Right kidney (tissue), 1 donor: ENCODE data around the gene KCNA10.

ENCODE experiments used
- DNase-seq: peaks from one replicate; pipeline ENCODE4 v3.0.0-alpha.2; 2016

KCNA10 gene

GRCh38 chr1:110477041-110477440, 41.9 kb downstream of the KCNA10 start:
- DNase-seq, result no peak

- DNase-seq, result no peak
Observed at GRCh38 chr1:110476028-110476765, 42.8 kb downstream of the KCNA10 start.

- no peak for DNase-seq
Observed at GRCh38 chr1:110475362-110476027, 43.5 kb downstream of the KCNA10 start.

GRCh38 chr1:110474444-110474843, 44.5 kb downstream of the KCNA10 start:
- DNase-seq, result no peak

GRCh38 chr1:110472546-110472945, 46.4 kb downstream of the KCNA10 start:
- no peak for DNase-seq

- no peak for DNase-seq
Observed at GRCh38 chr1:110471131-110471530, 47.8 kb downstream of the KCNA10 start.
